ENCODE measurements around the gene PNPLA2.

PNPLA2 gene

GRCh38 chr11:860234-861104 is 41.8 kb downstream of the PNPLA2 start:
- DNase-seq (ENCODE audit: low spot score): no peak

DNA sequence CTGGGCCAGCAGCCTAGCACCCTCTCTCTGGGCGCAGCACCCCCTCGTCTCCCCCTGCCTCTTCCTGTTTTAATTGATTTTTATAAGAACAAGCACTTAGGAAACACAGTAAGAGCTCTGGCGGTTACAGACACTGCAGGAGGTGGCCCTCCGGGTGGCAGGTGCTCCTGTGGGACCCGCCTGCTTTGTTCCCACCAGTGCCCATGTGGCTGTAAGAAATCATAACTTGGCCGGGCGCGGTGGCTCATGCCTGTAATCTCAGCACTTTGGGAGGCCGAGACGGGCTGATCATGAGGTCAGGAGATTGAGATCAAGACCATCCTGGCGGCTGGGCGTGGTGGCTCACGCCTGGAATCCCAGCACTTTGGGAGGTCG is 42.4 kb downstream of the PNPLA2 start:
- DNase-seq (ENCODE audit: low spot score): no peak

DNA sequence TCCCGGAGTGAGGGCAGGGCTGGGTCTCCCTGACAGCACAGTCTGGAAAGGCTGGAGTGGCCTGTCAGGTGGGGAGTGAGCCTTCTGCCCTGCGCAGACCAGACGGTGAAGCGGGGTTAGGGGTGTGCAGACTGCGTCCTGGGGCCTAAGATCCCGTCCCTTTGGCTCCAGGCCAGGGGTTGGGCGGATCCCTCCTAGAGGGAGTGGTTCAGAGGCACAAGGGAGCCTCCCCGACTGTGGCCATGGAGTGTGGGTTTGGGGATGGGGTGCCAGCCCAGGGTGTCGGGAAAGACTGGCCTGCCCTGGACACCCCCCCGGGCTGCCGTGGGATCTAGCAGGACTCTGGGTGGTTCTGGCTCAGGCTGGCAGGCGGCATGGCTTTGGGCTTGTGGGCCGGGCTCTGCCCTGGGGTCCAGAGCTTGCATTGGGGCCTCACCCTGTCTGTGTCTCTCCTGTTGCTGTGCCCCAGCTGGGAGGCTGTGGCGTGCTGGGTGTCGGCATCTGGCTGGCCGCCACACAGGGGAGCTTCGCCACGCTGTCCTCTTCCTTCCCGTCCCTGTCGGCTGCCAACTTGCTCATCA is 43.5 kb downstream of the PNPLA2 start:
- DNase-seq (ENCODE audit: low spot score): no peak

DNA sequence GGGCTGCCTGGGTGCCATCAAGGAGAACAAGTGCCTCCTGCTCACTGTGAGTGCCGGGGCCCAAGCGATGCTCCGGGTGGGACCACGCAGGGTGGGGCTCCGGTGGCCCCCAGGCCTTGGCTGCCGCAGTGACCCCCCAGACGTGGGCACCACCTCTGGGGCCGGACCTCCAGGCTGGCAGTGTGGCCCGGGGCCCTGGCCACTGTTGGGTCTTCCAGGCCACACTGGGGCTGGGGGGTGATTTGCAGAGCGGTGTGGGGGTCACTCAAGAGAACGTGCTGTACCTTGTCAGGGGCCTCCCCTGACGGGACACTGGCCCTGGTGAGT is 43.9 kb downstream of the PNPLA2 start:
- no peak for DNase-seq (ENCODE audit: low spot score)

DNA sequence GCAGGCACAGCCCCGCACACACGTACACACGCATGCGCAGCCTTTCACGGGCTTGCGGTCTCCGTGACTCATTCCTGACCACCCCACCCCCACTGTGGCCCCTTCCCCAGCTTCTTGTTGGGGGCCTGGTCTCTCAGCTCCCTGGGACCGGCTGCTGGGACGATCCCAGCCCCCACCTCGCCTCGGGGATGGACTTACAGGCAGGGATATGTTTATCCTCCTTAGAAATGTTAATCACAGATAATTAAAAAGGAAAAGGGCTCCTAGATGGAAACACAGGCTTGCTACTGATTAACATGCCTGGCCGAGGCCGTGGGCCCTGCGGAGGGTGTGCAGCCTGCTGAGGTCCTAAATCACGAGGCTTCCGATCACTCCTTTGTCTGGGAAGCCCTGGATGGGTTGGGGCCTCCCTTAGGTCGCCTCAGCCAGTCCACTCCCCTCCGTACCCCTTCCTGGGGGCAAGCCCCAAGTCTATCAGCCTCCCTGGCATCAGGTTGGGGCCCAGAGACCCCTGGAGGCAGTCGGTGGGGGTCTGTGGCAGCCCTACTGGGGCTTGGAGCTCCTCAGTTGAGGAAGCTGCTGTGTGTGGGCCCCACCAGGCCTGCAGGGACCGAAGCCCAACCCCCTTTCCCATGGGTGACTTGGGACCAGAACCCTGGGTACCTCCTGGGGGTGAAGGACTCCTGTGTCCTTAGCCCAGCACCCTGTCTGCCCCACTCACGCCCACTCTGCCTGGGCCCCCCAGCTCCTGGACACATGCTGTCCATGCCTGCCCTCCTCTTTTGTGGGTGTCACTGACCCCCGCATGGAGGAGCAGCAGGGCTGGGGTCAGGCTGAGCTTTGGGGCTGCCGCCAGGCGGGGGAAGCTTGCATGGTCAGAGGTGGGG is 44.6 kb downstream of the PNPLA2 start:
- no peak for DNase-seq (ENCODE audit: low spot score)

DNA sequence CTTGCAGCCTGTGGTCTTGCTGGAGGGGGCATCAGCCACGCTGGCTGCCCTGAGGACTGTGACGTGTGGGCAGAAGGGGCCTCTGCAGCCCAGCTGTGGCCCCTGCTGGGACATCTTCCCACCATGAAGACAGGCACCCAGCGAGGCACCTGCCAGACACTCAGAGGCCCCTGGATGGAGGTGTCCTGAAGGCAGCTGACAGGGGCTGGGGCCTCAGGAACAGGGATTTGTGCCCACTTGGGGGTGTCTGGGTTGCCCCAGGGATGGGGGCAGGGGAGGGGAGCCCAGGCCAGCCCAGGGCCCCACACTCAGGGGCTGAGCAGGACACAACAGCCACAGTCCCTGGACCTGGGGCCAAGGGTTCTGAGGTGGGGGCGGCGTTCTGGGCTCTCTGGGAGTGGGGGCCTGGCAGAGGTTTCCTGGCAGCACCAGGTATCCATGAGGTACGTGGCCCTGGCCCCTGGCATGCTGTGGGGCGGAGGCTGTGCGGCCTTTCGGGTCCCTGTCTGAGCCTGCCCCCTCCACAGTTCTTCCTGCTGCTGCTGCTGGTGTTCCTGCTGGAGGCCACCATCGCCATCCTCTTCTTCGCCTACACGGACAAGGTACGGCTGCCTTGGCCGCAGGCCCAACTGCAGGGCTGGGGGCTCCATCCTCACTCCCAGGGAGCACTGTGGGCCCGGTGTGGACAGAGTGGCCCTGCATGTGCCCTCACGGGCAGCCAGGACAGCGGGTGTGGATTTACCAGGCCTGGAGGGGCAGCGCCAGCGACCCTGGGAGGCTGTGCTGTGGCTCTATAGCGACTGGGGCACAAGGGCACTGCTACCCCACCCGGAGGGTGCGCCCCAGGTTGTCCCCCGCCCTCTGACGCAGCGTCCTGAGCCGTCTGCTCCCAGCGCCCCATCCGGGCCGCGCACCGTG is 45.5 kb downstream of the PNPLA2 start:
- no peak for DNase-seq (ENCODE audit: low spot score)

DNA sequence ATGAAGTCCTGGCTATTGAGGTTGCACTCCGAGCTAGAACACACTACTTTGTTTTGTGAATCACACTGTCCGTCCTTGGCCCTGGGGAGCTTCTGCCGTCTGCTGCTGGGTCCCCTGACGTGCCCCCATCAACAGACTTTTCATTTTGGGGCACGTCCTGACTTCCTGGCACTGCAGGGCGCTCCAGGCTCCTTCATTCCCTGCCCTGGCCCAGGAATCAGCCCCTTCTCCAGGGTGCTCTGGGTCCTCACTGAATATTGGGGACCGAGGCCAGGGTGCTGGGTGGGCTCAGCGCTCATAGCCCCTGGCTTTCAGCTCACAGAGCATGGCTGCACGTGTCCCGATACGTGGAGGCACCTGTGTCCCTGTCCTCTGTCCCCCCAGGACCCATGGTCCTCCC is 46.2 kb downstream of the PNPLA2 start:
- no peak for DNase-seq (ENCODE audit: low spot score)

DNA sequence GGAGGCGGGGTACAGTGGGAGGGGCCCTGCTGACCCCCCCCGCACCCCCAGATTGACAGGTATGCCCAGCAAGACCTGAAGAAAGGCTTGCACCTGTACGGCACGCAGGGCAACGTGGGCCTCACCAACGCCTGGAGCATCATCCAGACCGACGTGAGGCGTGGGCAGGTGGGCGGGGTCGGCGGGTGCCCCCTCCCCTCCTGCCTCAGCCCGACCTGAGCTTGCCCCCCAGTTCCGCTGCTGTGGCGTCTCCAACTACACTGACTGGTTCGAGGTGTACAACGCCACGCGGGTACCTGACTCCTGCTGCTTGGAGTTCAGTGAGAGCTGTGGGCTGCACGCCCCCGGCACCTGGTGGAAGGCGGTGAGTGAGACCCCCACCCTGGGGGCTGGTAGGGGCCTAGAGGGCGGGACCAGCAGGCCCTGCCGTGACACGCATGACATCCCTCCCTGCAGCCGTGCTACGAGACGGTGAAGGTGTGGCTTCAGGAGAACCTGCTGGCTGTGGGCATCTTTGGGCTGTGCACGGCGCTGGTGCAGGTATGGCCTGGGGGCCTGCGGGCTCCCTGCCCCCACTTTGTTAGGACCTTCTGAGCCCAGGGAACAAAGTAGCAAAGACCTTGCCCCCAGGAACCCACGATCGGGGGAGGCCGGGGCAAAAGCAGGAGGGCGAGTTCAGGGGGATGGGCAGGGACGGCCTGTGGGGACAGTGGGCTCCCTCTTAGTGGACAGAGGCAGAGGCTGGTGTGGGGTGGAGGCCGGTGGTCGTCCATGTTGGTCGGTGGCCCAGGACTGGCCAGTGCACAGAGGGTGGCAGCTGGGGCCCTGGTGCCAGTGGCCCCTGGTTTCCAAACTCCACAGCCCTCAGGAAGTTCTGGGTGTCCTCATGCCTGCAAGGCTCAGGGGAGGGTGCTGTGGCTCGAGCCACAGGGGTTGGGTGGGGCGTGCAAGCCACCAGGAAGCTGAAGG is 47.0 kb downstream of the PNPLA2 start:
- DNase-seq (ENCODE audit: low spot score): no peak

DNA sequence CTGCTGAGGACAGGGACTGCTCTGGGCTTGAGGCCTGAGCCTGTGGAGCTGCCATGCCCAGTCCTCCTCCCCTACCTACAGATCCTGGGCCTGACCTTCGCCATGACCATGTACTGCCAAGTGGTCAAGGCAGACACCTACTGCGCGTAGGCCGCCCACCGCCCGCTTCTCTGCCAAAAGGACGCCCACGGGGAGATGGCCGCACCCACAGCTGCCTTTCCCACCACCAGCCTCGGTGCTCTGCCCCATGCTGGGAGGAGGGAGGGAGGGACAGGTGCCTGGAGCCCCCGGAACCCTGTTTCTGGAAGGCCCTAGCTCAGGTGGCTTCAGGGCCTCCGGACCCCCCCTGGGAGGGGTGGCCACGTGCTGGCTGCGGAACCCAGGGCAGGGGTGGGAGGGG is 47.8 kb downstream of the PNPLA2 start:
- no peak for DNase-seq (ENCODE audit: low spot score)

GRCh38 chr11:867856-868358 is 49.2 kb downstream of the PNPLA2 start:
- no peak for DNase-seq (ENCODE audit: low spot score)

GRCh38 chr11:868394-868793 is 49.7 kb downstream of the PNPLA2 start:
- no peak for DNase-seq (ENCODE audit: low spot score)

DNA sequence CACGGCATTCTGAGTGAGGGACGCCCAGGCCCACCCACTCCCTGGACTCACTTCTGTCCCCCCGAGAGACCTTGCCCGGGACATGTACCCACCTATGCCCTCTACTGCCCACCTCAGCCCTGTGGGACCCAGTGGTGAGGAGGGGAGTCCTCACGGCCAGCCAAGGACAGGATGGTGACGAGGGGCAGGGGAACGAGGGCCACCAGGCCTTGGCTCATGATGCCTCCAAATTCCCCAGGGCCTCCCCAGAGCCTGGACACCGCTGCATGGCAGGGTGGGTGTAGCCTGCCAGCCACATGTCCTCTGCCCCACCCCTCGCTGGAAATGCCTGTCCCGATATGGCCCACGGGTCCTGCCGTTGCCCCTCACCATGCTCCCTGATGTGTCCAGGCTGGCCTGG is 50.1 kb downstream of the PNPLA2 start:
- no peak for DNase-seq (ENCODE audit: low spot score)

DNA sequence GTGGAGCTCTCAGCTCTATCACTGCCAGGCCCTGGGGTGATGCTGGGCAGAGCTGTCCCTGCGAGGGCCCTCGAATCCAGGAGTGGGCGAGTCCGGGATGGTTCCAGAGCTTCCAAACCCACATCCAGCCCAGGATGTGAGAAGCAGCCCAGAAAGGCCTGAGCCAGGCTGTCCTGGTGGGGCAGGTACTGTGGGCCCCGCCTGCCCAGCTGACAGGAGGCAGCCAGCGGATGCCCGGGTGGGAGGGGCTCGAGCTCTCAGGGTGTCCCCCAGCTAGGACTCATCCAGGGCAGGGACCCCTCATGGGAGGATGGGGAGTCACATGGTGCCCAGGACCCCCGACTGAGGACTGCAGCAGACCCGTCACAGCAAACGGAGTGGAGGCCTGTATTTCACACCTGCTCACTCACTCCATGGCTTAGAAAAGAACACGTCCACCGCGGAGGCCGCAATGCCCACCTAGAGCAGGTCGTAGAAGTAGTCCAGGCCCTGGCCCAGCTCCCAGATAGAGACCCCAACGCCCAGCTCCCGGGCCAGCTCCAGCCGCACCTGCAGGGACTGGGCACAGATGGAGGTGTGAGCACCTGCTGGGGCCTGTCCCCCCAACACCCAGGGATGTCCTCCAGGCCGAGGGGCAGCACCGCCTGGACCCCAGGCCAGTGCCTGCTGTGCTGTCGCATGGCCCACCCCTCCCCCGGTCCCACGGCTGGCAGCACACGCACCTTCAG is 50.8 kb downstream of the PNPLA2 start:
- DNase-seq (ENCODE audit: low spot score): no peak

DNA sequence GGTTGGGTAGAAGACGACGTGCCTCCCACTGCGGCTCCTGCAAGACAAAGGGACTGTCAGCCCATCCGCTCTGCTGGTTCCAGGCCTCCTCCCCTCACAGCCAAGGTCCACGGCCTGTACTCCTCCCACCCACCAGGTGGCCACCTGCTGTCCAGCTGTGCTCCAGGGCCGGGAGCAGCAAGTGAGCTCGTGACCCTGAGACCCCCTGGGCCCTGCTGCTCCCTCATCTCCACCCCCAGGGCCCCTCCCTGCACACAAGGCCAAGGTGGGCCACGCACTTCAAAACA is 51.4 kb downstream of the PNPLA2 start:
- DNase-seq (ENCODE audit: low spot score): peak; percentile 61

- DNase-seq (ENCODE audit: low spot score): no peak
These were observed 51.7 kb downstream of the PNPLA2 start for GRCh38 chr11:870418-870817.

DNA sequence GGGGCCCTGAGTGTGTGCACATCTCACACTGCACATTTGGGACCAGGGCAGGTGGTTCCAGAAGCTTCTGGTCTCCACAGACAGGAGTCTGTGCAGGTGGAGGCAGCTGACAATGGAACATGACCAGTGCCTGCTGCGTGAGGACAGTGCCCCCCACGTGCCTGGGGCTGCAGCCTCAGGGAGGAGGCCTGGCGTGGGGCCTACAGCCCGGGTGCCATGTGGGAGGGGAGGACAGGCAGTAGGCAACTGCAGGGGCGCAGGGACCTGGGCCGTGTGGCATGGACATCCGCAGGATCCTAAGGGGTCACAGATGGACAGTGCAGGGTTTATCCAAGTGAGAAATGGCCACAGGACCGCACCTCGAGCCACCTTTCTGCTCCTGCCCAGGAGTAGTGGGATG is 52.8 kb downstream of the PNPLA2 start:
- no peak for DNase-seq (ENCODE audit: low spot score)

DNA sequence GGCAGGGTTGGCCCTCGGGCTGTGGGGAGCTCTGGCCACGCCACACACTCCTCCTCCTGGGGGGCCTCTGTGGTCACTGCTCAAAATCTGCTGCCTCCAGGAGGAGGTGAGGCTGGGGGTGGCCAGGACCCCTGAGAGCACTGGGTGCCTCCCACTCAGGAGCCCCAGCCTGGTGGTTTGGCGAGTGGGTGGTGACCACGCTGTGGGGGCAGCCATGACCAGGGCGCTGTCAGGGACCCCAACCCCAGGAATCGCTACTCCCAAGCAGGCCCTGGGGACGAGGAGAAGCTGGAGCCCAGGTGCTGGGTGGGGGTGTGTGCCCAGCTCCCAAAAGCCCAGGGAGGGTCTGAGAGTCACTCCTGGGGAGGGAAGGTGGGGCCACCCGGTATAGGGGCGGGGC is 54.1 kb downstream of the PNPLA2 start:
- no peak for DNase-seq (ENCODE audit: low spot score)

DNA sequence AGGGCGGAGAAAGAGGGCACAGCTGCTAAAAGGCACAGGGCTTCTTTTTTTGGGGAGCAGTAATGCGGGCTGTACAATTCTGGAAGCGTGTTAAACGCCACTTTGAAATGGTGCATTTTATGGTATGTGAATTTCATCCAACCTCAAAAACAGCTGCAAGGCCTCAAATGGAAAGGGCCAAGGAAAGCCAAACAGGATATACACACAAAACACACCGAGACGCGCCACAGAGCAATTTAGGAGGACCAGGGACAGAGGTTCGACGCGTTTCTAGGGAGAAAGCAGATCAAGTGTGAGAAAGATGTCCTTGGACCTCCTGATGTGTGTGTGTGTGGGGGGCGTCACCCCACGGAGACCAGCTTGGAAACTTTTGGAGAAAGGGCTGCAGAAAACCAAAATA is 55.0 kb downstream of the PNPLA2 start:
- DNase-seq (ENCODE audit: low spot score): no peak

All from HuH-7 (cell line).